ENCODE results near the gene HECW1.

- TF ChIP-seq RAD21 (IDR thresholded peaks at IDR 0.05; ENCODE audit: insufficient read depth, low read depth, low read length): no peak
- TF ChIP-seq, protein P1, sequence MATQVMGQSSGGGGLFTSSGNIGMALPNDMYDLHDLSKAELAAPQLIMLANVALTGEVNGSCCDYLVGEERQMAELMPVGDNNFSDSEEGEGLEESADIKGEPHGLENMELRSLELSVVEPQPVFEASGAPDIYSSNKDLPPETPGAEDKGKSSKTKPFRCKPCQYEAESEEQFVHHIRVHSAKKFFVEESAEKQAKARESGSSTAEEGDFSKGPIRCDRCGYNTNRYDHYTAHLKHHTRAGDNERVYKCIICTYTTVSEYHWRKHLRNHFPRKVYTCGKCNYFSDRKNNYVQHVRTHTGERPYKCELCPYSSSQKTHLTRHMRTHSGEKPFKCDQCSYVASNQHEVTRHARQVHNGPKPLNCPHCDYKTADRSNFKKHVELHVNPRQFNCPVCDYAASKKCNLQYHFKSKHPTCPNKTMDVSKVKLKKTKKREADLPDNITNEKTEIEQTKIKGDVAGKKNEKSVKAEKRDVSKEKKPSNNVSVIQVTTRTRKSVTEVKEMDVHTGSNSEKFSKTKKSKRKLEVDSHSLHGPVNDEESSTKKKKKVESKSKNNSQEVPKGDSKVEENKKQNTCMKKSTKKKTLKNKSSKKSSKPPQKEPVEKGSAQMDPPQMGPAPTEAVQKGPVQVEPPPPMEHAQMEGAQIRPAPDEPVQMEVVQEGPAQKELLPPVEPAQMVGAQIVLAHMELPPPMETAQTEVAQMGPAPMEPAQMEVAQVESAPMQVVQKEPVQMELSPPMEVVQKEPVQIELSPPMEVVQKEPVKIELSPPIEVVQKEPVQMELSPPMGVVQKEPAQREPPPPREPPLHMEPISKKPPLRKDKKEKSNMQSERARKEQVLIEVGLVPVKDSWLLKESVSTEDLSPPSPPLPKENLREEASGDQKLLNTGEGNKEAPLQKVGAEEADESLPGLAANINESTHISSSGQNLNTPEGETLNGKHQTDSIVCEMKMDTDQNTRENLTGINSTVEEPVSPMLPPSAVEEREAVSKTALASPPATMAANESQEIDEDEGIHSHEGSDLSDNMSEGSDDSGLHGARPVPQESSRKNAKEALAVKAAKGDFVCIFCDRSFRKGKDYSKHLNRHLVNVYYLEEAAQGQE (IDR thresholded peaks at IDR 0.05; ENCODE audit: low read depth, low read length): no peak
Observed at GRCh38 chr7:43211693-43212092, 99.2 kb downstream of the HECW1 start.

Data from GM12878 (cell line).